Fibroblast of lung (primary cell): ENCODE data around the gene IMMP2L. TPM values are rescaled to one million over a fixed set of nuclear protein-coding genes. Genes with fewer than 3 reads are reported as not detected.

Source experiments
- DNase-seq, 2 donors: peaks; one replicate each; pipeline versions ENCODE4 v3.0.0 to v3.0.0-alpha.2; 2010; ENCODE audit warnings: low read depth in 2 of 2
- H2AFZ ChIP-seq: 2 replicates; pipeline ENCODE4 v1.5.1; 2012; ENCODE audit warnings: low read length, control low read depth, inconsistent platforms
- H3K27ac ChIP-seq: 2 replicates; pipeline ENCODE4 v1.5.1; 2011; ENCODE audit warnings: low read length, control low read depth; ENCODE audit not compliant: insufficient read depth
- H3K27me3 ChIP-seq: 2 replicates; pipeline ENCODE4 v1.5.1; 2011; ENCODE audit warnings: mild to moderate bottlenecking, low read length; ENCODE audit not compliant: control insufficient read depth, insufficient read depth
- H3K36me3 ChIP-seq: 2 replicates; pipeline ENCODE4 v1.5.1; 2011; ENCODE audit warnings: low read length; ENCODE audit not compliant: control insufficient read depth, insufficient read depth
- H3K4me1 ChIP-seq: 2 replicates; pipeline ENCODE4 v1.5.1; 2011; ENCODE audit warnings: low read length; ENCODE audit not compliant: control insufficient read depth, insufficient read depth; ENCODE audit errors: extremely low read depth
- H3K4me2 ChIP-seq: 2 replicates; pipeline ENCODE4 v1.5.1; 2011; ENCODE audit warnings: low read length, control low read depth; ENCODE audit not compliant: insufficient read depth; ENCODE audit errors: extremely low read depth
- H3K4me3 ChIP-seq, 4 experiments: fragments of 200-600 bp in 1 of 4; sonication (generic) in 1 of 4; replicated peaks in 1 of 4; 2 replicates each; pipeline ENCODE4 v1.5.1; 2011 to 2016; ENCODE audit warnings: low read length in 4 of 4, low read depth in 3 of 4, mild to moderate bottlenecking in 3 of 4, control low read depth in 2 of 4, inconsistent platforms in 1 of 4, mixed read lengths in 1 of 4; ENCODE audit not compliant: insufficient read depth in 1 of 4; ENCODE audit errors: control extremely low read depth in 1 of 4
- H3K79me2 ChIP-seq: 2 replicates; pipeline ENCODE4 v1.5.1; 2012; ENCODE audit warnings: mild to moderate bottlenecking, low read length, inconsistent platforms; ENCODE audit not compliant: control insufficient read depth, insufficient read depth
- H3K9ac ChIP-seq: 2 replicates; pipeline ENCODE4 v1.5.1; 2011; ENCODE audit warnings: mild to moderate bottlenecking, low read length, control low read depth; ENCODE audit not compliant: insufficient read depth
- H3K9me3 ChIP-seq: 2 replicates; pipeline ENCODE4 v1.5.1; 2012; ENCODE audit warnings: low read depth, low read length; ENCODE audit not compliant: control insufficient read depth, insufficient read depth
- H4K20me1 ChIP-seq: 2 replicates; pipeline ENCODE4 v1.5.1; 2011; ENCODE audit warnings: low read length; ENCODE audit not compliant: control insufficient read depth, insufficient read depth; ENCODE audit errors: extremely low read depth
- CTCF ChIP-seq, 2 donors: IDR thresholded peaks in 1 of 2; conservative IDR thresholded peaks in 1 of 2; 1 replicate in 1 of 2; 2 replicates in 1 of 2; pipeline ENCODE4 v1.5.1; 2011 to 2012; ENCODE audit warnings: low read length in 2 of 2, control low read depth in 1 of 2, inconsistent platforms in 1 of 2, low read depth in 1 of 2, mild to moderate bottlenecking in 1 of 2
- EZH2 ChIP-seq: IDR thresholded peaks from 2 replicates; pipeline ENCODE4 v1.5.1; 2012; ENCODE audit warnings: low read length, control low read depth, mild to moderate bottlenecking; ENCODE audit errors: missing control alignments
- polyA plus RNA-seq, 2 donors: library from polyadenylated mRNA; depleted of rRNA in 1 of 2; stranded (reverse) in 1 of 2; unstranded in 1 of 2; fragments of >200 nt; gene quantifications; 2 replicates each; pipeline ENCODE4 v1.2.1, GENCODE V29; 2011 to 2012; ENCODE audit warnings: missing spikeins in 1 of 2
- total RNA-seq: library from RNA; depleted of rRNA; stranded (reverse); fragments of >200 nt; gene quantifications from 2 replicates; pipeline ENCODE4 v1.2.1, GENCODE V29; 2014

The IMMP2L gene
- total and polyA plus RNA-seq, 2 donors (not counting 1 experiment from before 2014, with no cell fraction given): 6.9 to 14.4 TPM

- Histone ChIP-seq H3K4me3 (no peak overlapping the region), H3K79me2 (no peaks in the 10 kb centered on the region)
Observed at GRCh38 chr7:111531993-111532392, 30.3 kb downstream of the IMMP2L start.

GRCh38 chr7:111530356-111530668, 32.0 kb downstream of the IMMP2L start:
- Histone ChIP-seq H4K20me1 (no peaks in the 10 kb centered on the region), H3K27me3 (no peaks in the 10 kb centered on the region), H3K4me2 (no peak overlapping the region), H3K36me3 (no peaks in the 10 kb centered on the region), H3K79me2 (no peaks in the 10 kb centered on the region), H3K4me1 (no peaks in the 10 kb centered on the region), H3K9me3 (no peaks in the 10 kb centered on the region), H2AFZ (no peak overlapping the region), H3K4me3 (no peak overlapping the region), H3K9ac (no peak overlapping the region), H3K27ac (no peak overlapping the region)
- DNase-seq: no peak
- TF ChIP-seq CTCF (conservative IDR thresholded peaks at IDR 0.05 in 1 of 2, IDR thresholded peaks at IDR 0.05 in 1 of 2; ENCODE audit: low read depth in 1 of 2, low read length in 2 of 2) (no peak), EZH2 (no peak)

More at GRCh38 chr7:111531993-111532392, 30.3 kb downstream of the IMMP2L start:
- Histone ChIP-seq H3K4me1 (no peaks in the 10 kb centered on the region), H2AFZ (no peak overlapping the region), H3K9ac (no peak overlapping the region), H3K9me3 (no peaks in the 10 kb centered on the region), H3K27me3 (no peaks in the 10 kb centered on the region), H3K27ac (no peak overlapping the region), H3K4me2 (no peak overlapping the region), H4K20me1 (no peaks in the 10 kb centered on the region), H3K36me3 (no peaks in the 10 kb centered on the region)
- peak in 1 of 2 donors; percentile 4 for DNase-seq
- no peak for TF ChIP-seq EZH2
- no peak for TF ChIP-seq CTCF (conservative IDR thresholded peaks at IDR 0.05 in 1 of 2, IDR thresholded peaks at IDR 0.05 in 1 of 2; ENCODE audit: low read depth in 1 of 2, low read length in 2 of 2)

- H3K36me3 ChIP-seq: no peaks in the 10 kb centered on the region
- H3K27ac ChIP-seq: no peak overlapping the region
- no peak overlapping the region for H3K4me3 ChIP-seq
- no peaks in the 10 kb centered on the region for H4K20me1 ChIP-seq
- peak; percentile 10 to 54 for DNase-seq
- TF ChIP-seq EZH2 (no peak), CTCF (conservative IDR thresholded peaks at IDR 0.05 in 1 of 2, IDR thresholded peaks at IDR 0.05 in 1 of 2; ENCODE audit: low read depth in 1 of 2, low read length in 2 of 2) (no peak)
- no peak overlapping the region for H2AFZ ChIP-seq
- H3K27me3 ChIP-seq: no peaks in the 10 kb centered on the region
- H3K9ac ChIP-seq: no peak overlapping the region
- no peaks in the 10 kb centered on the region for H3K4me1 ChIP-seq
- H3K4me2 ChIP-seq: no peak overlapping the region
- no peaks in the 10 kb centered on the region for H3K9me3 ChIP-seq
- H3K79me2 ChIP-seq: no peaks in the 10 kb centered on the region
Observed at GRCh38 chr7:111529507-111530355, 32.6 kb downstream of the IMMP2L start.
